ENCODE data around the gene SCD5.

DNA sequence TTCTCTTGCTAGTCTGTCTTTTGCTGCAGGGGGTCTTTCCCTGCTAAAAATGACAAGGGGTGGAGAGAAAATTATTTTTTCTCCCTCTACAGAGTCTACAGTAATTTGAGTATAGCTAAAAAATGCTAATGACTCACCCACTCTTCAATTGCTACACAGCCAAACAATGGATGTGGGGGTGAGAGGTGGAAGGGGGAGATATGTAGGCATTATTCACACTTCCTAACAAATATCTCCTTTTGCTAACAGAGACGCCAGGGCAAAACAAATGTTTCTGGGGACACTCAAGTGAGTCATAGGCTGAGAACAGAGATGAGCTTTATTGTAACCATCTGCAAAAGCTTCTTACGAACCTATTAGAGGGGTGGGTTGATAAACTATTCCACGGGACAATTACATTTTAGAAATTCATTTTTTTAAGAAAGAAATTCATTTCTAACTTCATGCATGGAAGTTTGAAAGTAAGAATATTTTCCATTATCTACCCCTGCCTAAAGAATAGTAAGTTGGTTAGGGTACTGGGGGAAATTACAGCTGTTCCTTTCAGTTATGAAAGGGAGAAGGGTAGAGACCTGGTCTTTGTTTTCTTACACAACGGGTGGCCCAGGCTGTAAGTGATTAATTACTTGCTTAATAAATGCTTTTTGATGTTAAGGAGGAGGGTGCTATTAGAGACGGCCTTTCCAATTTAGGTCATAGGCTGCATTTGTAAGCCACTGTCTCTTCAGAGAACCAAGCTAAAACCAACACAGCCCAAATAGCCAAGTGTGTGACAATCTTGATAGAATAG lies 12.8 kb downstream of the SCD5 start:
- TF ChIP-seq CTCF (IDR thresholded peaks at IDR 0.05) (no peak), EZH2 (IDR thresholded peaks at IDR 0.05) (no peak), EZH2phosphoT487 (IDR thresholded peaks at IDR 0.05) (no peak)
